ENCODE measurements around the gene IL1R1. TPM values are rescaled to one million over a fixed set of nuclear protein-coding genes. Genes with fewer than 3 reads are reported as not detected.
A peak's percentile ranks its signal among the peaks of the same experiment; 100 is the strongest.

Gene IL1R1
- total and polyA plus RNA-seq, 2 of the 4 experiments (the other 2 are of a cell fraction) = 6.5 to 13.8 TPM

- ChIA-PET CTCF (interaction anchor here (0.7 kb wide), 1 partner anchor 59 kb away, joined by 3 read pairs; no protein-coding TSS in a partner anchor), POLR2A (ENCODE audit: unreplicated experiment) (no interaction called here)
- Histone ChIP-seq H3K27me3 (ENCODE audit: control insufficient read depth, insufficient read depth, low read length) (no peaks in the 10 kb centered on the region), H2AFZ (replicated peaks; ENCODE audit: low read length, poor library complexity) (no peak overlapping the region), H3K79me1 (ENCODE audit: low read depth in 1 of 2, low read length in 2 of 2) (no peaks in the 10 kb centered on the region), H4K91ac (ENCODE audit: insufficient read depth, low read depth, low read length) (no peak overlapping the region), H3K9me1 (ENCODE audit: insufficient read depth, low read length) (no peaks in the 10 kb centered on the region), H3K18ac (ENCODE audit: low read depth, low read length) (no peak overlapping the region), H3K9me3 (ENCODE audit: control insufficient read depth, insufficient read depth, low read length) (no peaks in the 10 kb centered on the region), H3K4me3 (ENCODE audit: insufficient read depth, low read depth, low read length) (no peak overlapping the region), H2BK5ac (ENCODE audit: low read depth, low read length, poor library complexity, severe bottlenecking) (no peak overlapping the region), H3K4ac (ENCODE audit: low read depth, low read length) (no peak overlapping the region), H2BK120ac (ENCODE audit: low read depth, low read length) (no peak overlapping the region), H2BK20ac (ENCODE audit: low read depth, low read length) (no peak overlapping the region), H2AK9ac (replicated peaks; ENCODE audit: low read depth, low read length, poor library complexity) (no peak overlapping the region), H3K36me3 (ENCODE audit: control insufficient read depth, insufficient read depth, low read length) (no peaks in the 10 kb centered on the region), H3K4me2 (ENCODE audit: low read depth, low read length) (no peak overlapping the region), H4K20me1 (ENCODE audit: insufficient read depth, low read length) (no peaks in the 10 kb centered on the region), H2AK5ac (ENCODE audit: low read depth, low read length) (no peak overlapping the region), H3K27ac (ENCODE audit: insufficient read depth, low read length) (no peak overlapping the region), H2BK15ac (ENCODE audit: low read depth, low read length) (no peak overlapping the region), H4K5ac (ENCODE audit: low read depth, low read length) (no peak overlapping the region), H3K14ac (replicated peaks; ENCODE audit: low read depth, low read length) (no peak overlapping the region), H3K9ac (ENCODE audit: low read depth, low read length) (no peak overlapping the region), H3K23ac (ENCODE audit: low read depth, low read length) (no peak overlapping the region), H4K8ac (ENCODE audit: low read depth in 2 of 2, low read length in 2 of 2) (no peak overlapping the region), H3K56ac (ENCODE audit: extremely low read depth, insufficient read depth, low read length) (no peak overlapping the region), H3K4me1 (ENCODE audit: control insufficient read depth, insufficient read depth, low read length) (no peaks in the 10 kb centered on the region)
- ATAC-seq (ENCODE audit: low read depth) (peak; percentile 37; the same call in 1 of the 2 replicates), DNase-seq (no peak)
- no TSS peak for BruUV-seq (replicated peaks)
- in situ Hi-C loops (cut with MboI; ENCODE audit: low sequenced_read_pairs) = no loop called here
- dilution Hi-C loops (cut with HindIII; ENCODE audit: low sequenced_read_pairs, unreplicated experiment) = no loop called here
- no CpG with 5 or more reads among the region's 2 CpGs for WGBS, 2 experiments (ENCODE audit: extremely low coverage in 2 of 2, insufficient read length in 1 of 2)
- TF ChIP-seq CEBPB (IDR thresholded peaks at IDR 0.05; ENCODE audit: low read depth, low read length) = no peak
- no peak for TF ChIP-seq RFX5 (IDR thresholded peaks at IDR 0.05; ENCODE audit: low read depth, low read length)
- peak; percentile 50 for TF ChIP-seq CTCF (conservative IDR thresholded peaks at IDR 0.05; ENCODE audit: low read depth, low read length)
- peak; percentile 12; the same call in 1 of the 2 replicates for TF ChIP-seq SMC3 (IDR thresholded peaks at IDR 0.05; ENCODE audit: low read depth, low read length)
- intact Hi-C loops (cut with micrococcal nuclease) = loop anchor here (1.0 to 5.0 kb wide), 2 partner anchors 55 to 262 kb away; no protein-coding TSS in a partner anchor
Observed at GRCh38 chr2:102185347-102185746, 42.8 kb downstream of the IL1R1 start.

All from IMR-90 (cell line).